Right lobe of liver (tissue), 6 donors: Measurements from ENCODE around the gene PC. TPM values are rescaled to one million over a fixed set of nuclear protein-coding genes. Genes with fewer than 3 reads are reported as not detected.

Experiments used
- ATAC-seq, 4 donors: fragments of 200-7000 bp; cut with Tn5 transposase; one replicate each; pipeline ENCODE4 v1.9.1; 2020; ENCODE audit warnings: mild to moderate bottlenecking in 4 of 4, moderate library complexity in 4 of 4
- DNase-seq, 3 donors: peaks; one replicate each; pipeline ENCODE4 v3.0.0-alpha.2; 2020
- H3K27ac ChIP-seq, 3 donors: fragments of 200-600 bp; one replicate each; pipeline ENCODE4 v1.8.0; 2022
- H3K27me3 ChIP-seq, 2 donors: fragments of 200-600 bp; one replicate each; pipeline ENCODE4 v1.8.0; 2022
- H3K36me3 ChIP-seq, 4 donors: fragments of 200-600 bp; sonication (generic) in 1 of 4; one replicate each; pipeline versions ENCODE4 v1.5.1 to v1.8.0; 2017 to 2022; ENCODE audit warnings: control low read depth in 1 of 4
- H3K4me1 ChIP-seq, 4 donors: fragments of 200-600 bp; sonication (generic) in 1 of 4; one replicate each; pipeline versions ENCODE4 v1.5.1 to v1.8.0; 2017 to 2022; ENCODE audit warnings: control low read depth in 1 of 4
- H3K4me3 ChIP-seq, 3 donors: fragments of 200-600 bp; one replicate each; pipeline ENCODE4 v1.8.0; 2022
- H3K9me3 ChIP-seq, 4 donors: fragments of 200-600 bp; sonication (generic) in 1 of 4; one replicate each; pipeline versions ENCODE4 v1.5.1 to v1.8.0; 2017 to 2022; ENCODE audit warnings: control low read depth in 1 of 4
- CTCF ChIP-seq, 4 donors: fragments of 200-600 bp in 3 of 4; fragments of 450-650 bp in 1 of 4; IDR thresholded peaks; one replicate each; pipeline versions ENCODE4 v1.5.1 to v1.8.0; 2016 to 2022; ENCODE audit warnings: antibody characterized with exemption in 4 of 4, mild to moderate bottlenecking in 2 of 4
- POLR2A ChIP-seq: fragments of 450-650 bp; IDR thresholded peaks from one replicate; pipeline ENCODE4 v1.6.1; 2017; ENCODE audit warnings: antibody characterized with exemption, mild to moderate bottlenecking
- WGBS: methylation state at CpG from one replicate; pipeline ENCODE4 v1.1.6; 2018; ENCODE audit warnings: low coverage, low lambda C conversion rate; ENCODE audit not compliant: insufficient coverage; ENCODE audit errors: missing lambda C conversion rate; 5-methylcytosine and 5-hydroxymethylcytosine counted together
- intact Hi-C, 2 donors: fragments of 100-400 bp; cut with DNase I; formaldehyde crosslinking; loops; one replicate each; pipeline versions ENCODE4 v1.11.2 to v1.14.1; 2022
- total RNA-seq, 6 experiments: library from RNA; depleted of rRNA in 2 of 6; stranded (reverse); fragments of >200 nt in 2 of 6; fragmentation: NEBNext Ultra II Directional in 3 of 6; extraction: Animal tissue kit (Norgen Biotek cat#: 25700) in 3 of 6; gene quantifications; one replicate each; pipeline versions ENCODE4 v1.1.0 to v1.2.4, GENCODE V29; 2016 to 2023
- donor health status: DM: no; HTN: yes; CAD: no.
- donor health status: DM: no; HTN: no; CAD: no.
- donor health status: DM: no; HTN: no; CAD: no.
- donor health status: DM: no; HTN: yes; CAD: no.
- donor health status: DM: no; HTN: yes; CAD: no.

PC gene
- total RNA-seq, 6 experiments from 2014 or later: 265 to 457 (median 317) TPM

GRCh38 chr11:66981976-66982578 is 23.9 kb upstream of the PC start:
- TF ChIP-seq CTCF (IDR thresholded peaks at IDR 0.05) (no peak), POLR2A (no peak)
- Histone ChIP-seq H3K4me1 (peaks cover 0 to 20% (median 9%) of the 10 kb centered on the region in 4 donors), H3K27me3 (no peaks in the 10 kb centered on the region), H3K9me3 (no peaks in the 10 kb centered on the region), H3K27ac (no peak overlapping the region), H3K4me3 (no peak overlapping the region), H3K36me3 (no peaks in the 10 kb centered on the region)
- DNase-seq (peak in 2 of 3 donors; percentile 62 to 79), ATAC-seq (peak in 1 of 4 donors; percentile 23)
- WGBS: 48% methylated on average over 5 of the region's 9 CpGs
- intact Hi-C loops: no loop called here

GRCh38 chr11:66979336-66979980 is 21.3 kb upstream of the PC start:
- DNase-seq: no peak
- no peak overlapping the region for H3K4me3 ChIP-seq
- 94% methylated on average over 2 of the region's 2 CpGs for WGBS
- intact Hi-C loops: no loop called here
- no peak overlapping the region for H3K27ac ChIP-seq
- no peaks in the 10 kb centered on the region for H3K36me3 ChIP-seq
- TF ChIP-seq POLR2A (no peak), CTCF (IDR thresholded peaks at IDR 0.05) (no peak)
- H3K9me3 ChIP-seq: no peaks in the 10 kb centered on the region
- peaks cover 0 to 5% (median 0%) of the 10 kb centered on the region in 4 donors for H3K4me1 ChIP-seq
- ATAC-seq: peak in 2 of 4 donors; percentile 31 to 36
- H3K27me3 ChIP-seq: no peaks in the 10 kb centered on the region

GRCh38 chr11:66978717-66979116 is 20.5 kb upstream of the PC start:
- Histone ChIP-seq H3K4me1 (no peaks in the 10 kb centered on the region), H3K36me3 (no peaks in the 10 kb centered on the region), H3K27me3 (no peaks in the 10 kb centered on the region), H3K9me3 (no peaks in the 10 kb centered on the region), H3K27ac (no peak overlapping the region), H3K4me3 (no peak overlapping the region)
- intact Hi-C loops: no loop called here
- no peak for TF ChIP-seq CTCF (IDR thresholded peaks at IDR 0.05)
- no peak for TF ChIP-seq POLR2A
- ATAC-seq: no peak
- WGBS: 95% methylated on average over 4 of the region's 6 CpGs
- DNase-seq: no peak

- no peak for ATAC-seq
- Histone ChIP-seq H3K27ac (no peak overlapping the region), H3K9me3 (no peaks in the 10 kb centered on the region), H3K27me3 (no peaks in the 10 kb centered on the region), H3K4me3 (no peak overlapping the region), H3K36me3 (no peaks in the 10 kb centered on the region), H3K4me1 (no peaks in the 10 kb centered on the region)
- 100% methylated on average over 2 of the region's 2 CpGs for WGBS
- intact Hi-C loops: no loop called here
- TF ChIP-seq POLR2A (no peak), CTCF (IDR thresholded peaks at IDR 0.05) (no peak)
- no peak for DNase-seq
These were observed 20.0 kb upstream of the PC start for GRCh38 chr11:66978229-66978628.
